GM19372 (cell line): Measurements from ENCODE around the gene PARP12.

Source experiments
- ATAC-seq: cut with Tn5 transposase; IDR thresholded peaks from one replicate; pipeline ENCODE4 v1.9.1; 2021; ENCODE audit warnings: mild to moderate bottlenecking, low read depth, moderate library complexity; ENCODE audit not compliant: unreplicated experiment

PARP12 gene

GRCh38 chr7:139976055-139976837 lies 86.5 kb downstream of the PARP12 start:
- no peak for ATAC-seq

GRCh38 chr7:139974179-139974811 lies 88.5 kb downstream of the PARP12 start:
- no peak for ATAC-seq
